Measurements from ENCODE around the gene NSD2. TPM values are rescaled to one million over a fixed set of nuclear protein-coding genes. Genes with fewer than 3 reads are reported as not detected.

NSD2 gene
- 138 TPM for total RNA-seq (ENCODE audit: unreplicated experiment)
- long read RNA-seq, partial matches to known transcripts: 1 of 4 reads
- long read RNA-seq, other reads (novel, unspliced or antisense): 3 of 4 reads

DNA sequence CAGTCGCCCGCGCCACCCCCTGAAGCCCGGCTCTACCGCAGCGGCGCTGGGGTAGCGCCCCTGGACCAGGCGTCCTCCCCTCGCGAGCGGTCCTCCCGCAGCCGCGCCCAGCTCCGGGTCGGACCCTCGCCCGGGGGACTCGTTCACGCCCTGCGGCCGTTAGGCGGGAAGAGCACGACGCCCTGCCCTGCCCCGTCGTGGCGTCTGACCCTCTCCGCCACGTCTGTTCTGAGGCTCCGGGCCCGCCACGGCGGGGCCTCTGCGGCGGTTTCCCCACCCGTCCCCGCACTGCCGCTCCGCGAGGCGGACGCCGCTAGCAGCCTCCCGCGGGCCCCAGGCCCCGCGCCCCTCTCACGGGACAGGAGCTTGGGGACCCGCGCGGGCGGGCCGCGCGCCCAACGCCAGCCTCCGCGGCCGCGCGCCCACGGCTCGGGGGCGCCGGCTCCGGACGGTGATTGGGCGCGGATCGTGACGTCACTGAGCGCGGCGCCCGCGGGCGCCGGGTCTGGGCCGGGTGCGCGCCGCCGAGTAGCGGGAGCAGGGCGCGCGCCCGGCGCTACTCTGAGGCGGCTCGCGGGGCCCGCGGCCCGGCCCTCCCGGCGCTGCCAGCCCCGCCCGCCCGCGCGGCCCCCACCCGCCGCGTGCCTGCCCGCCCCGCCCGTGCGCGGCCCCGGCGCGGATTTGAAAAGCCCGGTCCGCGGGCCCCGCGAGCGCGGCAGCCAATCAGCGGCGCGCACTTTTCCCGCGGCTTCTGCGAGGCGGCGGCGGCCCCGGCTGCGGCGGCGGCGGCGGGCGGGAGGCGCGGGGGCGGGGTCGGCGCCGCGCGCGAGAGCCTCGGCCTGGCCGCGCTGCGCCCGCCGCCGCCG, at the start of gene NSD2:
Gene NSD2, plus strand, starts transcription at position 816 of the 866 bp plus-strand sequence. CDS start 29,262 bp downstream, outside the sequence.
- Mint-ChIP-seq H3K9me3 (ENCODE audit: unreplicated experiment) (peaks cover 8% of the 10 kb centered on the region), H3K4me3 (ENCODE audit: unreplicated experiment) (peak within 1 kb of the TSS; percentile 91), H3K27ac (ENCODE audit: unreplicated experiment) (peak within 1 kb of the TSS; percentile 77), H3K36me3 (ENCODE audit: unreplicated experiment) (no peaks in the 10 kb centered on the region), H3K4me1 (ENCODE audit: low read depth, unreplicated experiment) (peaks cover 10% of the 10 kb centered on the region), H3K27me3 (ENCODE audit: unreplicated experiment) (peaks cover 11% of the 10 kb centered on the region)
- TF ChIP-seq, protein P1, sequence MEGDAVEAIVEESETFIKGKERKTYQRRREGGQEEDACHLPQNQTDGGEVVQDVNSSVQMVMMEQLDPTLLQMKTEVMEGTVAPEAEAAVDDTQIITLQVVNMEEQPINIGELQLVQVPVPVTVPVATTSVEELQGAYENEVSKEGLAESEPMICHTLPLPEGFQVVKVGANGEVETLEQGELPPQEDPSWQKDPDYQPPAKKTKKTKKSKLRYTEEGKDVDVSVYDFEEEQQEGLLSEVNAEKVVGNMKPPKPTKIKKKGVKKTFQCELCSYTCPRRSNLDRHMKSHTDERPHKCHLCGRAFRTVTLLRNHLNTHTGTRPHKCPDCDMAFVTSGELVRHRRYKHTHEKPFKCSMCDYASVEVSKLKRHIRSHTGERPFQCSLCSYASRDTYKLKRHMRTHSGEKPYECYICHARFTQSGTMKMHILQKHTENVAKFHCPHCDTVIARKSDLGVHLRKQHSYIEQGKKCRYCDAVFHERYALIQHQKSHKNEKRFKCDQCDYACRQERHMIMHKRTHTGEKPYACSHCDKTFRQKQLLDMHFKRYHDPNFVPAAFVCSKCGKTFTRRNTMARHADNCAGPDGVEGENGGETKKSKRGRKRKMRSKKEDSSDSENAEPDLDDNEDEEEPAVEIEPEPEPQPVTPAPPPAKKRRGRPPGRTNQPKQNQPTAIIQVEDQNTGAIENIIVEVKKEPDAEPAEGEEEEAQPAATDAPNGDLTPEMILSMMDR (IDR thresholded peaks at IDR 0.05; ENCODE audit: partially characterized antibody, unreplicated experiment): no peak
- DNase-seq: peak; percentile 90

DNA sequence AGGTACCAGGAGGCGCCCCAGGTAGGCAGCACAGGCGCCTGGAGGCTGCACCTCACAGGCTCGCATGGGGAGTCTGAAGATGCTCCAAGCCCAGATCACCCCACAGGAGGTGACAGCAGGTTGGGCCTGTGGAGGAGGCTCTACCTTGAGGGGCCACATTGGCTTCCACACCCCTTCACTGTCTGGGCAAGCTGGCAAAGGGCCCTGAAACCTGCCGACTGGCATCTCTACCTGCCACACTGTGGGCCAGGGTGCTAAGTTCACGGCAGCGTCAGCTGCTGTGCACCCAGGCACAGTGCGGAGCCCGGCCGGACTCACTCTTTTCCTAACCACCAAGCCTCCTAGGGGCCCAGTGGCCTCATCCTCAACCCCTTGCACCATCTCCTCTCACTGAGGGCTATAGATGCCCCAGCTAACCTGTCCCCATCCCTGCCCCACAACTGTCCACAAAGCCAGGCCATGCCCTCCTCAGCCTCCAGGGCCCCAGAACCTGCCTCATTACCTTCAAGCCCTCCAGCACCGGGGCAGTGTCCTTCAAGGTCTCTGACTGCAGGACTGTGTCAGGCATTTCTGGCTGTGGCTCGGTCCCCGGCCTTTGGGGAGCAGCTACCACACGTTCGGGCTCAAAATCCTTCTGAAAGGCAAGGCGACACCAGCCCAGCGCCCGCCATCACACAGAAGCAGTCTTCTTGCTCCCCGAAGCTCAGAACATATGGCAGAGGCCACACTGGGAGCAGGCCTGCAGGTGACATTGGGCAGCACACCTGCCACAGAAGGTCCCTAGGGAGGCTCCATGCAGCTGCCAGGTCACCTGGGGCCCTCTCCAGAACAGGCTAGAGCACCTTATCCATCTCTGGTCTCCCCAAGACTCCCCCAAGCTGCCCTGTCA, 49.3 kb upstream of the NSD2 start:
- Mint-ChIP-seq H3K9me3 (ENCODE audit: unreplicated experiment) (peaks cover 4% of the 10 kb centered on the region), H3K4me3 (ENCODE audit: unreplicated experiment) (no peak overlapping the region), H3K4me1 (ENCODE audit: low read depth, unreplicated experiment) (peaks cover 6% of the 10 kb centered on the region), H3K27me3 (ENCODE audit: unreplicated experiment) (peaks cover 1% of the 10 kb centered on the region), H3K36me3 (ENCODE audit: unreplicated experiment) (peaks cover 6% of the 10 kb centered on the region), H3K27ac (ENCODE audit: unreplicated experiment) (no peak overlapping the region)
- no peak for DNase-seq
- TF ChIP-seq, protein P1 (IDR thresholded peaks at IDR 0.05; ENCODE audit: partially characterized antibody, unreplicated experiment): no peak

DNA sequence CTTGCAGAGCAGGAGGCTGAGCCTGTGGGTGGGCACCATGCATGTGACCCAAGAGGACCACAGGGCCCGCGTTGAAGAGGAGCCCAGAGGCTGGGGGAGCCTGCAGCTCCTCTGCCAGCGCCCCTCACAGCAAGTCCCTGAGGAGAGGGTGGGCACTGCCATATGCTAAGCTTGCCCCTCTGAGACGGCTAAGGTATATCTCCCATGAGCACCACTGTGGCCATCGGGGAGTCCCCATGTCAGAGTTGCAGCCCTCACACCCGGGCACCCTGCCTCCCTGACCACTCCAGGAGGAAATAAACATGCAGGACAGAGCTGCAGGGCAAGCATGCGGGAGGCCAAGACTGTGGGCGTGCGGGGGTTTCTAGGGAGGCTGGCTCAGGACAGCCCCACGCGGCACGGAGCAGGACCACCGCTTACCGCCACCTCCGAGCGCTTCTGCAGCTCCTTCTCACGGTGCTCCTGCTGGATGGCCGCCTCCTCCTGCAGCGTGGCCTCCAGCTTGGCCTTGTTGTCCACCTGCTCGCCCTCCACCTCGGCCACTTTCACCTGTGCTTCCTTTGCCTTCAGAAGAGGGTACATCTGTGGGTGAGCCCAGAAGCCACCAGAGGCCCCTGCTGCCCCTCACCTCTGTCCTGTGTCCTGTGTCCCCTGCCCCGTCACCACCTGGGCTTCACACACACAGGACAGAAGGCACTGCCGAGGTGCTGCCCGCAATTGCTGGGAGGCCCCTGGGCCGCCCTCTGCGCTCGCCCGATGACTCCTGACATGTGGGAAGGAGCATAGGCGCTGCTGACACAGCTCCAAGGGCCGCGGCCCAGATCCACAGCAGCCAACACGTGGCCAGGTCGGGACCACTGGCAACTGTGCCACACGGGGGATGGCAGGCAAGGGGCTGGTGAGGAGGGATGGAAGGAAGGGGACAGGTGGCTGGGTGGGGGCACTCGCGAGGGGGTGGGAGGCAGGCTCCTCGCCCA, 48.3 kb upstream of the NSD2 start:
- TF ChIP-seq, protein P1 (IDR thresholded peaks at IDR 0.05; ENCODE audit: partially characterized antibody, unreplicated experiment): no peak
- Mint-ChIP-seq H3K4me1 (ENCODE audit: low read depth, unreplicated experiment) (peaks cover 8% of the 10 kb centered on the region), H3K27ac (ENCODE audit: unreplicated experiment) (no peak overlapping the region), H3K27me3 (ENCODE audit: unreplicated experiment) (peaks cover 1% of the 10 kb centered on the region), H3K9me3 (ENCODE audit: unreplicated experiment) (peaks cover 4% of the 10 kb centered on the region), H3K36me3 (ENCODE audit: unreplicated experiment) (peaks cover 9% of the 10 kb centered on the region), H3K4me3 (ENCODE audit: unreplicated experiment) (no peak overlapping the region)
- DNase-seq: no peak

DNA sequence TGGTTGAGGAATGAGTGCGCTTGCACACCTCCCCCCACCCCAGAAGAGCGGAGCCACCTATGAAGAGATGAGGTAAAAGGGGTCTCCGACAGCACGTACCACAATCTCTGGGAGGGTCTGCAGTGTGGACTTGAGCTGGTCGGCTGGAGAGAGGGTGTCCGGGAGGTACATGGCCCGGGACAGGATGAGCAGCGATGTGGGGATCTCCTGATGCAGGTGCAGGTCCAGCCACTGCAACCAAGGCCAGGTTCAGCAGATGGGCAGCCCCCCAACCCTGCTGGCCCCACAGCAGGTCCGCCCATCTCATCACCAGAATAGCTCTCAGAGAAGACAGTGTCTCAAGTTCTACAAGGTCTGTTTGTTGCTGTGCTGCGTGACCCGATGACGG, 47.7 kb upstream of the NSD2 start:
- Mint-ChIP-seq H3K4me3 (ENCODE audit: unreplicated experiment) (no peak overlapping the region), H3K27me3 (ENCODE audit: unreplicated experiment) (peaks cover 1% of the 10 kb centered on the region), H3K9me3 (ENCODE audit: unreplicated experiment) (peaks cover 4% of the 10 kb centered on the region), H3K4me1 (ENCODE audit: low read depth, unreplicated experiment) (peaks cover 8% of the 10 kb centered on the region), H3K27ac (ENCODE audit: unreplicated experiment) (no peak overlapping the region), H3K36me3 (ENCODE audit: unreplicated experiment) (peaks cover 9% of the 10 kb centered on the region)
- TF ChIP-seq, protein P1 (IDR thresholded peaks at IDR 0.05; ENCODE audit: partially characterized antibody, unreplicated experiment): no peak
- no peak for DNase-seq
